ENCODE data around the gene DNAAF9.

The DNAAF9 gene

GRCh38 chr20:3378138-3378537 is 29.3 kb downstream of the DNAAF9 start:
- no peak overlapping the region for H3K4me3 ChIP-seq (ENCODE audit: control insufficient read depth, low read depth, low read length)
- no peak for DNase-seq (ENCODE audit: low read depth)
- TF ChIP-seq, protein P1, sequence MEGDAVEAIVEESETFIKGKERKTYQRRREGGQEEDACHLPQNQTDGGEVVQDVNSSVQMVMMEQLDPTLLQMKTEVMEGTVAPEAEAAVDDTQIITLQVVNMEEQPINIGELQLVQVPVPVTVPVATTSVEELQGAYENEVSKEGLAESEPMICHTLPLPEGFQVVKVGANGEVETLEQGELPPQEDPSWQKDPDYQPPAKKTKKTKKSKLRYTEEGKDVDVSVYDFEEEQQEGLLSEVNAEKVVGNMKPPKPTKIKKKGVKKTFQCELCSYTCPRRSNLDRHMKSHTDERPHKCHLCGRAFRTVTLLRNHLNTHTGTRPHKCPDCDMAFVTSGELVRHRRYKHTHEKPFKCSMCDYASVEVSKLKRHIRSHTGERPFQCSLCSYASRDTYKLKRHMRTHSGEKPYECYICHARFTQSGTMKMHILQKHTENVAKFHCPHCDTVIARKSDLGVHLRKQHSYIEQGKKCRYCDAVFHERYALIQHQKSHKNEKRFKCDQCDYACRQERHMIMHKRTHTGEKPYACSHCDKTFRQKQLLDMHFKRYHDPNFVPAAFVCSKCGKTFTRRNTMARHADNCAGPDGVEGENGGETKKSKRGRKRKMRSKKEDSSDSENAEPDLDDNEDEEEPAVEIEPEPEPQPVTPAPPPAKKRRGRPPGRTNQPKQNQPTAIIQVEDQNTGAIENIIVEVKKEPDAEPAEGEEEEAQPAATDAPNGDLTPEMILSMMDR (conservative IDR thresholded peaks at IDR 0.05; ENCODE audit: control insufficient read depth, insufficient read depth, low read depth, low read length): no peak

DNA sequence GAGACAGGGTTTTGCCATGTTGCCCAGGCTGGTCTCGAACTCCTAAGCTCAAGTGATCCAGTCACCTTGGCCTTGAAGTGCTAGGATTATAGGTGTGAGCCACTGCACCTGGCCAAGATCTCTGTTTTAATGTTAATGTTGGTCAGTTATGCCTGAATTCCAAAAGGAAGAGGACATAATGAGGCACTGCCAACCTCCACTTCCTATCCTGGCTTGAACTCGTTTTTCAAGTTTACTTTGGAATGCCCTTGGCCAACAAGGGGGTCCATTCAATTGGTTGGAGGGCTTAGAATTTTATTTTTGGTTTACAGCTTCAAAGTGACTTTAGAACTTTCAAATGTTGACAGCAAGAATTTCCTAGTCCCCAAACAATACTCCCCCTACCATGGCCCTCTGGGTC is 29.8 kb downstream of the DNAAF9 start:
- no peak for DNase-seq (ENCODE audit: low read depth)
- TF ChIP-seq, protein P1 (conservative IDR thresholded peaks at IDR 0.05; ENCODE audit: control insufficient read depth, insufficient read depth, low read depth, low read length): no peak
- no peak overlapping the region for H3K4me3 ChIP-seq (ENCODE audit: control insufficient read depth, low read depth, low read length)

- peak; percentile 60 for DNase-seq (ENCODE audit: low read depth)
- H3K4me3 ChIP-seq (ENCODE audit: control insufficient read depth, low read depth, low read length): no peak overlapping the region
- TF ChIP-seq, protein P1 (conservative IDR thresholded peaks at IDR 0.05; ENCODE audit: control insufficient read depth, insufficient read depth, low read depth, low read length): no peak
These were observed 33.2 kb downstream of the DNAAF9 start for GRCh38 chr20:3374296-3374695.

- H3K4me3 ChIP-seq (ENCODE audit: control insufficient read depth, low read depth, low read length): no peak overlapping the region
- TF ChIP-seq, protein P1 (conservative IDR thresholded peaks at IDR 0.05; ENCODE audit: control insufficient read depth, insufficient read depth, low read depth, low read length): no peak
- DNase-seq (ENCODE audit: low read depth): peak; percentile 2
These were observed 35.7 kb downstream of the DNAAF9 start for GRCh38 chr20:3371754-3372153.

DNA sequence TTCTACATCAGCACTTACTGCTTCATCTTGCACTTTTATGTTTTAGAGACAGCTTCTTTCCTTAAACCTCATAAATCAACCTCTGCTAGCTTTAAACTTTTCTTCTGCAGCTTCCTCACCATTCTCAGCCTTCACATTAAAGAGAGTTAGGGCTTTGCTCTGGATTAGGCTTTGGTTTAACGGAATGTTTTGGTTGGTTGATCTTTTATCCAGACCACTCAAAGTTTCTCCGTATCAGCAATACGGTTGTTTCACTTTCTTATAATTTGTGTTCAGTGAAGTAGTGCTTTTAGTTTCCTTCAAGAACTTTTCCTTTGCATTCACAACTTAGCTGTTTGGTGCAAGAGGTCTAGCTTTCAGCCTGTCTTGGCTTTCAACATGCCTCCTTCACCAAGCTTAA is 40.4 kb downstream of the DNAAF9 start:
- DNase-seq (ENCODE audit: low read depth): no peak
- TF ChIP-seq, protein P1 (conservative IDR thresholded peaks at IDR 0.05; ENCODE audit: control insufficient read depth, insufficient read depth, low read depth, low read length): no peak
- H3K4me3 ChIP-seq (ENCODE audit: control insufficient read depth, low read depth, low read length): no peak overlapping the region

GRCh38 chr20:3364323-3365013 is 43.0 kb downstream of the DNAAF9 start:
- TF ChIP-seq, protein P1 (conservative IDR thresholded peaks at IDR 0.05; ENCODE audit: control insufficient read depth, insufficient read depth, low read depth, low read length): no peak
- DNase-seq (ENCODE audit: low read depth): no peak
- no peak overlapping the region for H3K4me3 ChIP-seq (ENCODE audit: control insufficient read depth, low read depth, low read length)
